HepG2 (cell line): Measurements from ENCODE around the gene CR1. TPM values are rescaled to one million over a fixed set of nuclear protein-coding genes. Genes with fewer than 3 reads are reported as not detected.

Experiments
- ATAC-seq: fragments of 200-7000 bp; cut with Tn5 transposase; 3 replicates; pipeline ENCODE4 v1.9.1; 2020; ENCODE audit warnings: mild to moderate bottlenecking, moderate library complexity
- BruUV-seq: library from RNA; stranded (reverse); fragments of 400-500 nt; replicated peaks from 2 replicates; lab custom pipeline; 2021; lab: Mats Ljungman, UMichigan
- CTCF ChIA-PET: fragments of 300-600 bp; formaldehyde crosslinking; extraction: SDS; loops from one replicate; lab custom pipeline; 2021; ENCODE audit warnings: low total read pairs, inconsistent platforms, low intra/inter-chr PET ratio; lab: Yijun Ruan, JAX
- POLR2A ChIA-PET: fragments of 350-600 bp; sonication (Branson Sonifier 250); formaldehyde crosslinking; loops from one replicate; lab custom pipeline; 2020; ENCODE audit warnings: antibody characterized with exemption, inconsistent platforms; lab: Yijun Ruan, JAX
- DNase-seq: peaks from one replicate; pipeline ENCODE4 v3.0.0-alpha.2; 2015; ENCODE audit warnings: low spot score
- FAIRE-seq: peaks from 3 replicates; lab custom pipeline; 2011; peaks lifted over from hg19 to GRCh38; lab: Jason Lieb, UNC
- H2AFZ ChIP-seq: one replicate; pipeline ENCODE4 v1.6.1; 2011; ENCODE audit warnings: low read length, inconsistent platforms
- H3K27ac ChIP-seq: fragments of 300-600 bp; 3 replicates; pipeline ENCODE4 v1.8.0; 2011; ENCODE audit warnings: mixed run types, mild to moderate bottlenecking, mixed read lengths, low read length, inconsistent platforms; ENCODE audit not compliant: insufficient read depth; ENCODE audit errors: extremely low read length
- H3K27me3 ChIP-seq, 2 experiments: fragments of 200-600 bp in 1 of 2; 2 replicates in 1 of 2; 3 replicates in 1 of 2; pipeline versions ENCODE4 v1.6.0 to v1.8.0; 2011; ENCODE audit warnings: low read length in 2 of 2, mild to moderate bottlenecking in 2 of 2, moderate library complexity in 2 of 2, inconsistent platforms in 1 of 2; ENCODE audit not compliant: insufficient read depth in 2 of 2, control insufficient read depth in 1 of 2
- H3K36me3 ChIP-seq, 2 experiments: fragments of 200-600 bp in 1 of 2; replicated peaks in 1 of 2; 2 replicates in 1 of 2; 3 replicates in 1 of 2; pipeline versions ENCODE4 v1.5.1 to v1.8.0; 2011; ENCODE audit warnings: low read length in 2 of 2, inconsistent platforms in 1 of 2; ENCODE audit not compliant: insufficient read depth in 2 of 2, control insufficient read depth in 1 of 2
- H3K4me1 ChIP-seq: 2 replicates; pipeline ENCODE4 v1.5.1; 2012; ENCODE audit warnings: low read length, inconsistent platforms; ENCODE audit not compliant: insufficient read depth
- H3K4me2 ChIP-seq: 2 replicates; pipeline ENCODE4 v1.6.0; 2011; ENCODE audit warnings: low read depth, low read length, inconsistent platforms
- H3K4me3 ChIP-seq, 3 experiments: fragments of 200-600 bp in 1 of 3; sonication (generic), shearing (Covaris generic) in 1 of 3; replicated peaks in 1 of 3; 2 replicates each; pipeline ENCODE4 v1.5.1; 2011 to 2016; ENCODE audit warnings: low read length in 3 of 3, inconsistent platforms in 2 of 3, low read depth in 2 of 3, mild to moderate bottlenecking in 2 of 3, control low read depth in 1 of 3, mixed read lengths in 1 of 3; ENCODE audit not compliant: insufficient read depth in 1 of 3
- H3K79me2 ChIP-seq: one replicate; pipeline ENCODE4 v1.6.1; 2011; ENCODE audit warnings: low read length, inconsistent platforms; ENCODE audit not compliant: insufficient read depth
- H3K9ac ChIP-seq: 2 replicates; pipeline ENCODE4 v1.6.0; 2011; ENCODE audit warnings: mild to moderate bottlenecking, low read depth, low read length, inconsistent platforms; ENCODE audit not compliant: insufficient read depth
- H3K9me3 ChIP-seq: 2 replicates; pipeline ENCODE4 v1.5.1; 2012; ENCODE audit warnings: mild to moderate bottlenecking, low read length
- H4K20me1 ChIP-seq: 2 replicates; pipeline ENCODE4 v1.6.0; 2011; ENCODE audit warnings: inconsistent platforms, mild to moderate bottlenecking, low read length, moderate library complexity; ENCODE audit not compliant: insufficient read depth
- ATF1 ChIP-seq: IDR thresholded peaks from 2 replicates; pipeline ENCODE4 v1.6.1; 2016; ENCODE audit warnings: mild to moderate bottlenecking, control low read depth
- MED8 ChIP-seq: sonication (generic); formaldehyde crosslinking; IDR thresholded peaks from 2 replicates; pipeline ENCODE4 v1.8.1; 2023; ENCODE audit warnings: mild to moderate bottlenecking, missing genetic modification reagents; ENCODE audit not compliant: insufficient replicate concordance
- ZBTB7B ChIP-seq: sonication (generic); formaldehyde crosslinking; IDR thresholded peaks from 2 replicates; pipeline ENCODE4 v1.4.0; 2020; ENCODE audit warnings: missing genetic modification reagents
- ZNF615 ChIP-seq: sonication (generic); formaldehyde crosslinking; IDR thresholded peaks from 2 replicates; pipeline ENCODE4 v1.5.0; 2020; ENCODE audit warnings: mild to moderate bottlenecking, missing genetic modification reagents, borderline replicate concordance
- WGBS: methylation state at CpG from one replicate; pipeline ENCODE4 v1.1.6; 2017; ENCODE audit warnings: low lambda C conversion rate; 5-methylcytosine and 5-hydroxymethylcytosine counted together
- in situ Hi-C: cut with HindIII; loops from 2 replicates; pipeline ENCODE4 v1.10.0; 2017; ENCODE audit warnings: low pct_unique_long_range_greater_than_20kb; ENCODE audit not compliant: extremely low pct_ligation_motif_present
- intact Hi-C: fragments of 100-400 bp; cut with micrococcal nuclease; formaldehyde crosslinking; loops from one replicate; pipeline ENCODE4 v1.10.0; 2022; ENCODE audit not compliant: unreplicated experiment
- polyA plus RNA-seq, 8 experiments: library from polyadenylated mRNA; depleted of rRNA in 3 of 8; stranded (reverse) in 7 of 8; unstranded in 1 of 8; fragments of >200 nt; fragmentation: Illumina TruSeq in 4 of 8; extraction: Trizol in 4 of 8; gene quantifications; 2 replicates each; pipeline versions ENCODE4 v1.2.1 to v1.2.3, GENCODE V29; 2011 to 2016; ENCODE audit warnings: low read depth in 4 of 8, missing spikeins in 1 of 8, mixed read lengths in 1 of 8; ENCODE audit not compliant: insufficient read depth in 1 of 8
- total RNA-seq, 5 experiments: library from RNA; depleted of rRNA; stranded (reverse); fragments of >200 nt; fragmentation: Illumina TruSeq; extraction: Trizol; gene quantifications; 2 replicates each; pipeline ENCODE4 v1.2.3, GENCODE V29; 2016; ENCODE audit warnings: low read depth in 1 of 5

CR1 gene
- total and polyA plus RNA-seq, 2 of the 13 experiments (the other 11 are each of a cell fraction or from before 2014, with no cell fraction given) = not detected

- Histone ChIP-seq H3K36me3 (no peaks in the 10 kb centered on the region), H2AFZ (no peak overlapping the region), H3K9me3 (no peaks in the 10 kb centered on the region), H3K79me2 (no peaks in the 10 kb centered on the region), H3K9ac (no peak overlapping the region), H3K4me3 (no peak overlapping the region), H3K4me1 (no peaks in the 10 kb centered on the region), H4K20me1 (no peaks in the 10 kb centered on the region)
- ChIA-PET POLR2A (no interaction called here), CTCF (no interaction called here)
- in situ Hi-C loops (no loop called here), intact Hi-C loops (no loop called here)
- no peak for DNase-seq
- BruUV-seq = no TSS peak
- WGBS = 0% methylated on average over 2 of the region's 2 CpGs
- ATAC-seq = no peak
- no peak for TF ChIP-seq ZNF615 (CRISPR knock-in tag)
- TF ChIP-seq, all 625 proteins: peak for 0
- Histone ChIP-seq H3K27ac (no peak overlapping the region), H3K27me3 (peaks cover 0 to 14% of the 10 kb centered on the region in 2 experiments; a peak in 3 of 5 replicates), H3K4me2 (no peak overlapping the region)
- no peak for FAIRE-seq
Measured at GRCh38 chr1:207470927-207471326, 25.0 kb upstream of the CR1 start.

GRCh38 chr1:207474210-207474609, 21.7 kb upstream of the CR1 start:
- in situ Hi-C loops = no loop called here
- WGBS = 0% methylated on average over 1 of the region's 1 CpG

More at GRCh38 chr1:207474210-207474609, 21.7 kb upstream of the CR1 start:
- H3K27ac ChIP-seq = no peak overlapping the region
- no peak overlapping the region for H3K4me3 ChIP-seq
- H3K9ac ChIP-seq = no peak overlapping the region
- ChIA-PET POLR2A (no interaction called here), CTCF (no interaction called here)
- no TSS peak for BruUV-seq
- H3K9me3 ChIP-seq = no peaks in the 10 kb centered on the region
- H3K4me1 ChIP-seq = no peaks in the 10 kb centered on the region
- H3K4me2 ChIP-seq = no peak overlapping the region
- DNase-seq (no peak), ATAC-seq (no peak), FAIRE-seq (no peak)
- peaks cover 0 to 5% of the 10 kb centered on the region in 2 experiments; a peak in 2 of 5 replicates for H3K27me3 ChIP-seq
- intact Hi-C loops = no loop called here
- no peaks in the 10 kb centered on the region for H3K79me2 ChIP-seq
- H3K36me3 ChIP-seq = no peaks in the 10 kb centered on the region
- no peaks in the 10 kb centered on the region for H4K20me1 ChIP-seq
- H2AFZ ChIP-seq = no peak overlapping the region
- TF ChIP-seq ATF1 (CRISPR knock-in tag) (no peak), MED8 (CRISPR knock-in tag) (no peak), ZBTB7B (CRISPR knock-in tag) (no peak)
- TF ChIP-seq, all 625 proteins: peak for 0
